Activated B cell treated with CpG ODN at 0.5 μM for 24 hours (primary cell): ENCODE data around the gene MT1B. TPM values are rescaled to one million over a fixed set of nuclear protein-coding genes. Genes with fewer than 3 reads are reported as not detected.

Experiments used
- ATAC-seq: fragments of 200-7000 bp; cut with Tn5 transposase; one replicate; pipeline ENCODE4 v1.10.0; 2021; ENCODE audit warnings: low read depth, mild to moderate bottlenecking, moderate library complexity
- CTCF ChIA-PET: fragments of 350-600 bp; sonication (Branson Sonifier 250); formaldehyde crosslinking; loops from one replicate; lab custom pipeline; 2021; ENCODE audit warnings: antibody characterized with exemption; lab: Charles Lee
- POLR2A ChIA-PET: fragments of 350-600 bp; sonication (Branson Sonifier 250); formaldehyde crosslinking; loops from one replicate; lab custom pipeline; 2021; ENCODE audit warnings: antibody characterized with exemption; lab: Charles Lee
- DNase-seq: peaks from one replicate; pipeline ENCODE4 v3.0.0; 2022
- H3K27ac Mint-ChIP-seq: one replicate; pipeline ENCODE4 v1.8.0; 2020; ENCODE audit warnings: mixed read lengths
- H3K27me3 Mint-ChIP-seq: one replicate; pipeline ENCODE4 v1.8.0; 2021; ENCODE audit warnings: mixed read lengths
- H3K36me3 Mint-ChIP-seq: one replicate; pipeline ENCODE4 v1.8.0; 2021; ENCODE audit warnings: low read depth, mixed read lengths
- H3K4me1 Mint-ChIP-seq: one replicate; pipeline ENCODE4 v1.8.0; 2021; ENCODE audit warnings: mixed read lengths
- H3K4me3 Mint-ChIP-seq: one replicate; pipeline ENCODE4 v1.8.0; 2020; ENCODE audit warnings: mild to moderate bottlenecking, mixed read lengths
- H3K9me3 Mint-ChIP-seq: one replicate; pipeline ENCODE4 v1.8.0; 2020; ENCODE audit warnings: mixed read lengths
- intact Hi-C: fragments of 100-400 bp; cut with micrococcal nuclease; formaldehyde crosslinking; loops from one replicate; pipeline ENCODE4 v1.15.1; 2024
- total RNA-seq: library from RNA; stranded (reverse); gene quantifications from 2 replicates; pipeline ENCODE4 v1.2.3, GENCODE V29; 2022
- TF ChIP-seq, protein P1 (sequence below): fragments of 200-600 bp; IDR thresholded peaks from one replicate; pipeline ENCODE4 v1.8.0; 2022; ENCODE audit warnings: antibody characterized with exemption, mild to moderate bottlenecking

The MT1B gene
- total RNA-seq, 1 donor from 2014 or later, result not detected

DNA sequence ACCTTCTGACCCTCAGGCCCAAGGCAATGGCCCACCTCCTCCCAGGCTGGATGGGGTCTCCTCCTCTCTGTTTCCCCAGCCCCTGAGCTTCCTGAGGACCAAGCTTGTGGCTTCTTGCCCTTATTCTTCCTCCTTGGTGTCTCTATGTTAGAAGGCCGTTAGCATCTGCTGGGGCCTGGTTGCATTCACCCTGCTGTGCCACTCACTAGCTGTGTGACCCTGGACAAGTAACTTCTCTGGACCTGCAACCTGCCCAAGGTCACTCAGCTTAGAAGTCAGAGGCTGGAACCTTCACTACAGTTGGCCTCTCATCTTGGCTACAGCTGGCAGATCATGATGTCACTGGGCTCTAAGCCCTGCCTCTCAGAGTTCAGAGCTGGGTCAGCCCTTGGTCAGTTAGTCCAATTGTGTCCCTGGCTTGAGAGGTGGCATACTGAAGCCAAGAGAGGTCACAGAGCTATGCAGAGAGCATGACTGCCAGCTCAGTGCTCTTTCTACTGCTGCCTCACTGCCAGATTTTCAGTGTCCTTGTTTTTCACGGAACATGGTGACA lies 40.3 kb upstream of the MT1B start:
- peak overlapping the region; percentile 4 for H3K4me3 Mint-ChIP-seq
- intact Hi-C loops, result no loop called here
- CTCF ChIA-PET, result interaction anchor here (0.8 to 1.5 kb wide), 3 partner anchors 11 to 90 kb away, joined by 3 to 5 read pairs (median 3); no protein-coding TSS in a partner anchor
- POLR2A ChIA-PET, result interaction anchor here (0.8 to 1.2 kb wide), 2 partner anchors 11 to 13 kb away, joined by 3 to 5 read pairs; no protein-coding TSS in a partner anchor
- DNase-seq (no peak), ATAC-seq (no peak)
- no peaks in the 10 kb centered on the region for H3K9me3 Mint-ChIP-seq
- H3K4me1 Mint-ChIP-seq, result peaks cover 36% of the 10 kb centered on the region
- TF ChIP-seq, protein P1, sequence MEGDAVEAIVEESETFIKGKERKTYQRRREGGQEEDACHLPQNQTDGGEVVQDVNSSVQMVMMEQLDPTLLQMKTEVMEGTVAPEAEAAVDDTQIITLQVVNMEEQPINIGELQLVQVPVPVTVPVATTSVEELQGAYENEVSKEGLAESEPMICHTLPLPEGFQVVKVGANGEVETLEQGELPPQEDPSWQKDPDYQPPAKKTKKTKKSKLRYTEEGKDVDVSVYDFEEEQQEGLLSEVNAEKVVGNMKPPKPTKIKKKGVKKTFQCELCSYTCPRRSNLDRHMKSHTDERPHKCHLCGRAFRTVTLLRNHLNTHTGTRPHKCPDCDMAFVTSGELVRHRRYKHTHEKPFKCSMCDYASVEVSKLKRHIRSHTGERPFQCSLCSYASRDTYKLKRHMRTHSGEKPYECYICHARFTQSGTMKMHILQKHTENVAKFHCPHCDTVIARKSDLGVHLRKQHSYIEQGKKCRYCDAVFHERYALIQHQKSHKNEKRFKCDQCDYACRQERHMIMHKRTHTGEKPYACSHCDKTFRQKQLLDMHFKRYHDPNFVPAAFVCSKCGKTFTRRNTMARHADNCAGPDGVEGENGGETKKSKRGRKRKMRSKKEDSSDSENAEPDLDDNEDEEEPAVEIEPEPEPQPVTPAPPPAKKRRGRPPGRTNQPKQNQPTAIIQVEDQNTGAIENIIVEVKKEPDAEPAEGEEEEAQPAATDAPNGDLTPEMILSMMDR, result no peak
- H3K36me3 Mint-ChIP-seq, result no peaks in the 10 kb centered on the region
- peak overlapping the region; percentile 87 for H3K27ac Mint-ChIP-seq
- H3K27me3 Mint-ChIP-seq, result no peaks in the 10 kb centered on the region

DNA sequence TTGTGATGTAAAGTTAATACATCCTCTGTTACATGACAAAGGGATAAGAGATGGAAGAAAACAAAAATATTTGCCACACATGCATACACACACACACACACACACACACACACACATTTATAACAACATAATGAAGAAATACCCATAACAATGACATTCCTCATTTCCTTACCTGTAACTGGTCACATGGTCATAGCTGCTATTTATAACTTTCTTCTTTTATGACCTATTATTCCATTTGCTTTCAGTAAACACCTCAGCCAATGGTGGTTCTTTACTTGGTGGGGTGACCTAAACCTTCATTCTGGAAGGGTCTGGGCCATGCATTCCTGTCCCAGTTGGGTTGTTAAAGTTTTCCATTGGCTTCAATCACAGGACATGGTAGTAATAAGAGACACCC lies 38.0 kb upstream of the MT1B start:
- H3K27me3 Mint-ChIP-seq, result peaks cover 20% of the 10 kb centered on the region
- H3K9me3 Mint-ChIP-seq, result no peaks in the 10 kb centered on the region
- no peak overlapping the region for H3K27ac Mint-ChIP-seq
- intact Hi-C loops, result no loop called here
- ChIA-PET CTCF (no interaction called here), POLR2A (no interaction called here)
- H3K4me3 Mint-ChIP-seq, result no peak overlapping the region
- ATAC-seq (no peak), DNase-seq (no peak)
- H3K36me3 Mint-ChIP-seq, result no peaks in the 10 kb centered on the region
- TF ChIP-seq, protein P1, result no peak
- peaks cover 36% of the 10 kb centered on the region for H3K4me1 Mint-ChIP-seq

DNA sequence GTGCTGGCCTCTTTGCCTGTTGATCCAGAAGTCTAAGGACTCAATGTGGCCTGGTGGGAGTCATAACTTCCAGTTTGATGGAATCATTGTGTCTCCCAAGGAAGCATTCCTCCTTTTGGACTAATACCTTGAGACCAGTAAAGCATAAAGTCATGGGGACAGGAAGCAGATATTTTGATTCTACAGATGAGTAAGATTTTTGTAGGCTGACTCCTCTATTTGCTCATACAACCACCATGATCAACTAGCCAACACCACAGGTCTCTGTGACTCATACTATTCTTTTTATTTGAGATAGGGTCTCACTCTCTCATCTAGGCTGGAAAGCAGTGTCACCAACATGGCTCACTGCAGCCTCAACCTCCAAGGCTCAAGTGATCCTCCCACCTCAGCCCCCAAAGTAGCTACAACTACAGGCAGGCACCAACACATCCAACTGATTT lies 37.1 kb upstream of the MT1B start:
- H3K27ac Mint-ChIP-seq, result no peak overlapping the region
- peaks cover 25% of the 10 kb centered on the region for H3K27me3 Mint-ChIP-seq
- TF ChIP-seq, protein P1, result no peak
- H3K9me3 Mint-ChIP-seq, result no peaks in the 10 kb centered on the region
- H3K36me3 Mint-ChIP-seq, result no peaks in the 10 kb centered on the region
- H3K4me3 Mint-ChIP-seq, result no peak overlapping the region
- ATAC-seq (no peak), DNase-seq (no peak)
- POLR2A ChIA-PET, result no interaction called here
- intact Hi-C loops, result no loop called here
- CTCF ChIA-PET, result no interaction called here
- peaks cover 27% of the 10 kb centered on the region for H3K4me1 Mint-ChIP-seq

DNA sequence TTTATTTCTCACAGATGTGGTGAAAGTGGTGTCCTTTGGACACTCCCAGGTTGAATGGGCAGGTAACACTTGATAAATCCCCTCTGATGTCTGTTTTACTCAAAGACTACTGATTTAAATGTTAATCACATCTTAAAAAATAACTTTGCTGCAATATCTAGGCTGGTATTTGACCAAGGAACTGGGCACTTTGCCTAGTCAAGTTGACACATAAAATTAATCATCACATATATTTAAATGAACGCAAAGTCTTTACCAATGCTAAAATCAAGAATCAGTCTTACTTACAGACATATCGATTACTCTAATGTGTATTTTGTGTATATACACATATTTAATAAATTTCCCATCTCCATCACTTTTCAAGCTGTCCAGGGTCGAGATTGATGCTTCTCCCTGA lies 36.3 kb upstream of the MT1B start:
- Mint-ChIP-seq H3K4me3 (no peak overlapping the region), H3K9me3 (no peaks in the 10 kb centered on the region), H3K4me1 (peaks cover 22% of the 10 kb centered on the region), H3K27me3 (peaks cover 29% of the 10 kb centered on the region), H3K36me3 (no peaks in the 10 kb centered on the region), H3K27ac (no peak overlapping the region)
- CTCF ChIA-PET, result no interaction called here
- DNase-seq (no peak), ATAC-seq (no peak)
- intact Hi-C loops, result no loop called here
- POLR2A ChIA-PET, result no interaction called here
- TF ChIP-seq, protein P1, result no peak

DNA sequence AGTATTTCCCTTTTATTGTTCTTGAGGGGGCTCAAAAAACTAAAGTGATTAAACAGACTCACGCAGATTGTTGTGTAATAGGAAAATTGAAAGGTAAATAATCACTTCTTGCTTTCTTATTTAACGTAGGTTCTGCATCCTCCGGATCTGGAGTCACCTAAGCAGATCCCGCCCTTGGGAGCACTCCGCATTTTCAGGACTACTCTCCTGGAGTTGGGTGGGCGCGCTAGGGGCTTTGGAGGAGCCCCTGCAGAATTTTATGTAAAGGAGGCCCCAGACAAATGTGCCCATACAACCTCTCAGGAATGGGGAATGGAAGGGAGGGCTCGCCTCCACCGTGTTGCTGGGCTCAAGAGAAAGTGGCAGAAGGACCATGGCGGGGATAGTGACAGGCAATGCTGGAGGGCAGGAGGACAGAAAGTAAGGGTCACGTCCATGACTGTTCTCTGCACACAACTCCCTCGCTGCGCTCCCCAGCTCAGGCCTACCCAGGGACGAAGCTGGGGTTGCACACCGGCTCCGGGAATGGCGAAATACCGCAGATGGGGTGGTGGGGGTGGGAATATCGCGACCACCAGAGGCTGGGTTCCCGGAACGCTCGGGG lies 35.0 kb upstream of the MT1B start:
- ATAC-seq (no peak), DNase-seq (no peak)
- Mint-ChIP-seq H3K36me3 (no peaks in the 10 kb centered on the region), H3K4me1 (peaks cover 10% of the 10 kb centered on the region), H3K9me3 (no peaks in the 10 kb centered on the region), H3K4me3 (peak overlapping the region; percentile 63), H3K27me3 (peaks cover 31% of the 10 kb centered on the region), H3K27ac (no peak overlapping the region)
- POLR2A ChIA-PET, result interaction anchor here (0.6 to 0.8 kb wide), 3 partner anchors 14 to 1050 kb away, joined by 3 to 8 read pairs (median 4); no protein-coding TSS in a partner anchor
- CTCF ChIA-PET, result no interaction called here
- intact Hi-C loops, result no loop called here
- TF ChIP-seq, protein P1, result no peak
